GM21786 (cell line): ENCODE measurements around the gene KRTAP10-2.

Experiments
- ATAC-seq: cut with Tn5 transposase; IDR thresholded peaks from one replicate; pipeline ENCODE4 v1.9.1; 2021; ENCODE audit not compliant: unreplicated experiment

Gene KRTAP10-2

GRCh38 chr21:44540741-44541288, 10.5 kb downstream of the KRTAP10-2 start:
- no peak for ATAC-seq

GRCh38 chr21:44539991-44540666, 11.2 kb downstream of the KRTAP10-2 start, which contains the start of gene KRTAP10-1:
Gene KRTAP10-1, minus strand, starts transcription at chr21:44540195. Its CDS starts 45 bp downstream, at chr21:44540150.
- ATAC-seq = no peak

- ATAC-seq = no peak
Measured at GRCh38 chr21:44539046-44539445, 12.3 kb downstream of the KRTAP10-2 start.

- no peak for ATAC-seq
Measured at GRCh38 chr21:44537930-44538911, 13.1 kb downstream of the KRTAP10-2 start.

- ATAC-seq = no peak
Measured at GRCh38 chr21:44535963-44536362, 15.3 kb downstream of the KRTAP10-2 start.

GRCh38 chr21:44534688-44535087, 16.6 kb downstream of the KRTAP10-2 start:
- ATAC-seq = no peak

GRCh38 chr21:44533891-44534627, 17.2 kb downstream of the KRTAP10-2 start:
- no peak for ATAC-seq

- ATAC-seq = no peak
Measured at GRCh38 chr21:44533121-44533890, 18.0 kb downstream of the KRTAP10-2 start.

- no peak for ATAC-seq
Measured at GRCh38 chr21:44532712-44533111, 18.6 kb downstream of the KRTAP10-2 start.

GRCh38 chr21:44531606-44532564, 19.4 kb downstream of the KRTAP10-2 start:
- ATAC-seq = no peak

GRCh38 chr21:44530903-44531605, 20.3 kb downstream of the KRTAP10-2 start:
- ATAC-seq = no peak

- ATAC-seq = no peak
Measured at GRCh38 chr21:44530221-44530902, 20.9 kb downstream of the KRTAP10-2 start.

- no peak for ATAC-seq
Measured at GRCh38 chr21:44529503-44530125, 21.7 kb downstream of the KRTAP10-2 start.

- ATAC-seq = no peak
Measured at GRCh38 chr21:44529011-44529421, 22.3 kb downstream of the KRTAP10-2 start.

GRCh38 chr21:44528634-44528995, 22.7 kb downstream of the KRTAP10-2 start:
- ATAC-seq = no peak

GRCh38 chr21:44527983-44528633, 23.2 kb downstream of the KRTAP10-2 start:
- ATAC-seq = no peak
